GM19099 (cell line): ENCODE measurements around the gene PSMC3.

Source experiments
- POLR2A ChIP-seq: IDR thresholded peaks from 3 replicates; pipeline ENCODE4 v1.6.1; 2011; ENCODE audit warnings: low read depth; ENCODE audit not compliant: insufficient read length; ENCODE audit errors: extremely low read depth

Gene PSMC3

DNA sequence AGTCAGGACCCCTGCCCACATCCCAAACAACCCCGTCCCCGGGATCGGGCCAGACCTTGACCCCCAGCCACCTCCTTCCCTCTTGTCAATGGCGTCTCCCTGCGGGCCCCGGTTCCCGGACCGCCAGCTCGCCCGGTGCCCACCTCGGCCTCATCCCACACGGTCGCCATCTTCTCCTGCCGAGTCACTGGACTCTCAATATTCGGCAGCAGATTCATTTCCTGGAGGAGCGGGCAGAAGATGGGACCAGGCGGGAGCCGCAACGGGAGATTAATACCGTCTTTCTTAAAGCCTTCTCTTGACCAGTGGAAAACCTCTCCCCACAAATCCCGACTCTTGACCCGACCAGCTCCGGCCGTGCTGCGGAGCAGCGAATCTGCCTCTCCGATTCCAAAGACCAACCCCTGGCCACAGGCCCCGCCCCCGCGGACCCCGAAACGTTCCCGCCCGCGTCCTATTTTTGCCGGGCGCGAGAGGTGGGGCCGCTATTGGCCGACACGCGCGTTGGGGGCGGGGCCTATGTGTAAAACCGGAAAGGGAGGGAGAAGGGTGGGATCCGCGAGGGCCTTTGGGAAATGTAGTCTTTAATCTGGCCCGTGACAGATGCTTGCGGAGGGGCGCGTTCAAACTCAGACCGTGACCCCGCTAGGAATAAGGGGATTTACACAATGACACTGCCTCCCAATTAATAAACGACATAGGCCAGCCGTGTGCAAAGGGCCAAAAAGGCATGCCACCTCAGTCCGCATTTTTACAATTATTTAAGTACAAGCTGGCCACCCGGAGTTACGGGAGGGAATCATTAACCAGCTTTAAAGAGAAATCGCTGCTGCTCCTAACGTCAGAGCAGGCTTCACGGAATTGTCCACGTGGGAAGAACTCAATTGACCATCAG is at the start of gene PSMC3:
Gene PSMC3, minus strand, starts transcription at position 378 of the 895 bp plus-strand sequence. Its CDS starts 160 bp downstream, at position 218.
- peak; percentile 87 for TF ChIP-seq POLR2A

DNA sequence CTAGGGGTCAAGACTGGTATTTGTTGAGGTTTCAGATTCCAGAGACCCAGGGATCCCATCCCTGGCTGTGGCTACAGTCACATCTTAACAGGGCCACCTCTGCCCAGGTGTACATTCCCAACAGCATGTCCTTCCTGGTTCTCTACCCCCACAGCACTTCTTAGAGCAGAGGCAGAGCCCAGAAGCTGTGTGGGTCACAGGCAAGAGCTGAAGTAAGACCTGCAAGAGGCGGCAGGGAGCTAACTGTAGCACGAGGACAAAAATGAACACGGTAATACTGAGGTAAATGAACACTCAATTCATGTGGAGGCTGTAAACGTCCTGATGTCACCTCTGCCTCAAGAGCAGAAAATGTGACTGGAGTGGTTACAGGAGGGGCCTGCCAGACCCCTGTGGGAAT is 44.4 kb upstream of the PSMC3 start:
- TF ChIP-seq POLR2A = no peak

DNA sequence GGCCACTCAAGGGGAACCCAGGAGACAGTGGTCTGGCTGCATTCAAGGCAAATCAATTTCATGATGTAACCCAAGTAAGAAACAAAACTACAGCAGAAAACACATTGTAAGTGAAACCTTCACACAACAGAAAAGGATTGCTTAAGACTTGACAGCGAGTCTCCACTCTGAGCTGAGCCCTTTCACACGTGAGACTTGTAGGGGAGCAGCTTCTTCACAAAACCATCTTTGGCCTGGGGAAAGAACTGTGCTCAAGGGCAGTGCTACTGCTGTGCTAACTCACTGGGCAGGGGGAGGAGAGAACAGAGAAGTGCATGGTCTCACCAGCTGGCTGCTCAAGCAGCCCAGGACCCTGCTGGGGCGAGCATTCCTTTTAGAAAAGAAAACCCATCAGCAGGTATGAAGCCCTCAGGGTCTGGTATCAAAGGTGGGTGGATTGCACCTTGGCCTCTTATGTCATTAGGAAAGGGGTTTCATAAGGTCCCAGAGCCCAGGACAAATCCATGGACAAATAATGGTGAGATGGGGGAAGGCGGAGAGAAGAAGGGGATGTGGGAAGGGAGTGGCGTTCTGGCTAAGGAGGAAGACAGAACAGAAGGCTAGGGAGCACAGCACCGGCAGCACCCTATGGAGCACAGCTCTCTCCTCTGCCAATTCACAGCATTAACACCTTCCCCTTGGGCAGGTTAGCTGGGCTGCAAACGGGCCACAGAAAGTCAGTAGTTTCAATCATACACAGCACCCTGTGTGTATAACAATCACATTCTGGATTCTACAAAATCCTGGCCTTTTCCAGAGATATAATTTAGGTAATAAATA is 43.3 kb upstream of the PSMC3 start:
- no peak for TF ChIP-seq POLR2A

DNA sequence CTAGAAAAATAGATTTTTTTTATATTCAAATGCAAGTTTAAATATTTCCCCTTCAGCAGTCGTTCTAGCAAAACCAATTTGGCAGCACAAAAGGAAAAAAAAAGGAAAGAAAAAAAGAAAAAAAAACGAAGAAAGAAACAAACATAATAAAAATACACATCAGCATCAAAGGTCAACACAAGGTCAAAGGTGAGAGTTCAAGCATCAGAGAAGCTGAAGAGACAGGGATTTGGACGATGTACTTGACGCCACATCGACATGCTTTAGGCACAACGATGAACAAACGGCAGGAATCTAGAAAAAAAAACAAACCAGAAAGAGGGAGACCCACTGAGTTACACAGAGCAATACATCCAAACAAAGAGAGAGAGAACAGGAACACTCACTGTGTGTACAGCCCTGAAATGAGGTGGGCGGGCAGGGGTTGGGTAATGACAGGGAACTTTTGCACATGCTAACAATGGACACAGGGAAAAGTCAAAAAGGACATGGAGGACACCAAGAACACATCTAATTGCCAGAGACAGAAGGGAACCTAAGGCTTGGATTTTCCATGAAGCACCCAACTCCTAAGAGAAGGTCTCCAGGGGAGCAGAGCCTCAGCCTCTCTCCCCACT is 42.5 kb upstream of the PSMC3 start:
- no peak for TF ChIP-seq POLR2A

DNA sequence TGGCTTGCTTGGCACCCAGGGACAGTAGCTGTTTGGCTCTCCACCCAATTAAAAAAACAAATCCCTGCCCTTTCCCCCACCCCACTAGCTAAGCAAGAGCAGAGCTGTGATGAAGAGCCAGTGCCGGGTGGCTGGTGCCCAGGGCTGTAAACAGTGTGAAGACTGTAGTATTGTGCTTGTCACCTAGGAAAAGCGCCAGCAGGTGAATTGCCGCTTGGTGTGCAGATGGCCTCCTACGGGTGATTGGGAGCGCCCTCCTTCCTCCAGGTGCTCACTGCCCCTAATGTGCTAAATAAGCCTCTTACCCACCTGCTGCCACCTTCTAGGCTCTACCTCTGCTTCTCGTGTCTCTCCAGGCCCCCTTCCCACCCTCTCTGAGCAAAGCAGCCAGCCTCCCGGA is 41.1 kb upstream of the PSMC3 start:
- TF ChIP-seq POLR2A = no peak

DNA sequence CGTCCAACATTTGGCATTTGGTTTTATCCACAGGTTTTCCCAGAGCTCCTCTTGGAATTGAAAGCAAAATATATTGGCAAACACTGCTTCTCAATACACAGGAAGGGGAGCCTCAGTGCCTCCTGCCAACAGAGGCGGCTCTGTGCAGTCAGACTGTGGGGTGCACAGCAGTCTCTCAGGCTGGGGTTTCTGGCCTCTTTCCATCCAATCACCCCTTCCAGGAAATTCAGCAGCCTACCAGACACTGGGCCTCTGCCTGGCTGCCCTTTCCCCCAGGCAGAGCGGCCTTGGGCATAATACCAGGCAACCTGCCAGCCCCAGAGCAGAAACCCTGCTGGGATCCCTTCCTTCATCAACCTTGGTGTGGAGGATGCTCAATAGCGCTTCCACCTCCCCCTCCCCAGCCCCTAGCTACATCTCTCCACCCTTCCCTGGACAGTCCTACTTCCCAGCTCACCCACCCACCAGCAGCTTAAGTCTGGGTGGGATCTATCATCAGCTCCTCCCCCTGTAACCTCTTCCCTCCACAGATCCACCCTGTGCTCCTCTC is 40.5 kb upstream of the PSMC3 start:
- no peak for TF ChIP-seq POLR2A

GRCh38 chr11:47466201-47466600 is 40.0 kb upstream of the PSMC3 start:
- TF ChIP-seq POLR2A = no peak

DNA sequence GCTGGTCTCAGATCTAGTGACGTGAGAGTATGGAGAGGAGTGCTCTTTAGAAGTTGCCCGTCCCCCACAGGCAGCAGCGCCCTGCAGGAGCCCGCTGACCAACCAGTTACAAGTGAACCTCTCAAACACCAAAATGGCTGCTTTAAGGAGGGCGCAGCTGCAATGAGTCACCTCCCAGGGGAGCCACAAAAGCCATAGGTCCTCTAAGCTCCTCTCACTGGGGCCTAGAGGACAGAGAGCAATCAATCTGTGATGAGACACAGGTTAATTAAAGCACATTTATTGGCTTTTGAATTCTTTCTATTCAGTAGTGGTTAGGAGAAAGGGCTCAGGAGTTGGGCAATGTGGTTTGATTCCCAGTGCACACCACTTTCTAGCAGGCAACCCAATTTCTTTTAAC is 38.2 kb upstream of the PSMC3 start:
- TF ChIP-seq POLR2A = no peak

GRCh38 chr11:47461876-47462275 is 35.6 kb upstream of the PSMC3 start:
- TF ChIP-seq POLR2A = no peak

DNA sequence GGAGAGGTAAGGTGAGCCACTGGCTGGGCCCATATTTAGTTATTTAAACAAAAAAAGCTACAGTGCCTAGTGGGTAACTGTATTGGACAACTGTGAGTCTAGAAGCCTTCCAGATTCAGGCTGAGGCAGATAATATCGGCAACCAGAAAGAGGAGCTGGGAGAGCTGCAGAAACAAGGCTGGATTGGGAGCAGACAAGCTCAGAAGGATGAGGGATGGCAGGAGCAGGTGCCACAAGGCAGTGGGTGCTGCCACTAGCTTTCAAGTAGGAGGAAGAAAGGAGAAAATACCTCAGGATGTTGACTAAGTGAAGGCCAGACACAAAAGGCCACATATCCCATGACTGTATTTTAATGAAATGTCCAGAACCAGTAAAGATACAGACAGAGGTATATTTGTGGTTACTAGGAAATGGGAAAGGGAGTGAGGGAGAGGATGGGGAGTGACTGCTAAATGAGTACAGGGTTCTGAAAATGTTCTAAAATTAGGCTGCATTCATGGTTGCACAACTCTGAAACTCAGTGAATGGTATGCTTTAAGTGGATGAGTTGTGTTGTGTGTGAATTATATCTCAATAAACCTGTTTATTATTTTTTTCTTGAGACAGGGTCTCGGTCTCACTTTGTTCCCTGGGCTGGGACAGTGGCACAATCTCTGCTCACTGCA is 34.5 kb upstream of the PSMC3 start:
- no peak for TF ChIP-seq POLR2A

DNA sequence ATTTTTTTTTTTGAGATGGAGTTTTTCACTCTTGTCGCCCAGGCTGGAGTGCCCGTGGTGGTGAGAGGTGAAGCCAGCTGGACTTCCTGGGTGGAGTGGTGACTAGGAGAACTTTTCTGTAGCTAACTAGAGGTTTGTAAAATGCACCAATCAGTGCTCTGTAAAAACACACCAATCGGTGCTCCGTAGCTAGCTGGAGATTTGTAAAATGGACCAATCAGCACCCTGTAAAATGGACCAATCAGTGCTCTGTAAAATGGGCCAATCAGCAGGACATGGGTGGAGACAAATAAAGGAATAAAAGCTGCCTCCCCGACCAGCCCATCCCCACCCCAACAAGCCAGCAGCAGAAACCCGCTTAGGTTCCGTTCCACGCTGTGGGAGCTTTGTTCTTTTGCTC is 27.1 kb upstream of the PSMC3 start:
- no peak for TF ChIP-seq POLR2A

DNA sequence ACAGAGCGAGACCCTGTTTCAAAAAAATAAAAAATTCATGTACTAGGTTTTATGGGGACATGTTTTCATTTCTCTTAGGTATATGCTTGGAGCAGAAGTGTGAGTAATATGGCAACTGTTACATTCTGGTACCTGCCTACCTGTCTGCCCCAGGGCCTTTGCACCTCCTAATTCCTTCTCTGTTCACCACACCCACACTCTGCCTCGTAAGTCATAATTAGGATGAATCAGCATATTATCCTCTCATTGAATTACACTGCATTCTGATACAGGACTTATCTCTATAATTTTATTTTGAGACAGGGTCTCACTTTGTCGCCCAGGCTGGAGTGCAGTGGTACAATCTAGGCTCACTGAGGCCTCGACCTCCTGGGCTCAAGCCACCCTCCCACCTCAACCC is 25.8 kb upstream of the PSMC3 start:
- no peak for TF ChIP-seq POLR2A

GRCh38 chr11:47451436-47451835 is 25.2 kb upstream of the PSMC3 start:
- no peak for TF ChIP-seq POLR2A

DNA sequence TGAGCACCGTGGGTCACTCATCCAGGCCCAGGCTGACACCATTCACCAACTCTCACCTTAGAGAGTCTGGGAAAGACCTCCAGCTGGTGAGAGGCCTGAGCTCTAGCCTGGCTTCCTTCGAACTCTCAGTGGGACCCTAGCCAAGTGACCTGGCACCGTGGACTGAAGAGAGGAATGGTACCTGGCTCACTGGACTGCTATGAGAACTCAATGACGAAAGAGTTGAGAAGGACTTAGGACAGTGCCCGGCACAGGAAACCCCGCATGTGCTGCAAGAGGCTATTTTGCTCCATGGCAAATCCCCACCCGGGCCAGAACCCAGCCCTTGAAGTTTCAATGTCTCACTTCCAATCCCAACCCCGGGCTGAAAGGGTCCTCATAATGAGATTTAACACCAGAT is 23.3 kb upstream of the PSMC3 start:
- no peak for TF ChIP-seq POLR2A
